ENCODE data around the gene LIX1L. TPM values are rescaled to one million over a fixed set of nuclear protein-coding genes. Genes with fewer than 3 reads are reported as not detected.

The LIX1L gene
- total and polyA plus RNA-seq, 2 of the 13 experiments (the other 11 are each of a cell fraction or from before 2014, with no cell fraction given): 8.1 to 24.9 TPM

- no TSS peak for BruUV-seq (replicated peaks)
- in situ Hi-C loops (cut with HindIII; ENCODE audit: extremely low pct_ligation_motif_present, low pct_unique_long_range_greater_than_20kb): no loop called here
These were observed 20.4 kb downstream of the LIX1L start for GRCh38 chr1:145937436-145937835.

DNA sequence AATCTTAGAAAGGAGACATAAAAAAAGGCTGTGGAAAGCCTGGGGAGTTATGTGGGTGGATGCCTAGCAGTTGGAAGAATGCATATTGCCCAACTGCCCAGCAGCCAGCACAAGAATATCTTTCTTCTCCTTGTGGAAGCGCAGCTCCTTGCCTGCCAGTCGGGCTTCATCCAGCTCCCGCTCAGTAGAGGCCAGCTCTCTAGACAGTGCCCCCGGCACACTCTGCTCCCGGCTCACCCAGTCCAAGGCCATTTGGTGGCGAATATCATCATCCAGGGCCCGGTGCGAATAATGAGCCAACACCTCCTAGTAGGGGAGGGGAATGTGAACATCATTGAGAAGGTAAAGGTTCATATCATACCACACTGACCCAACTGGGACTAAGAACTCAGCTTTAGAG, 21.6 kb downstream of the LIX1L start:
- WGBS (ENCODE audit: low lambda C conversion rate): 88% methylated on average over 8 of the region's 8 CpGs
- FAIRE-seq: no peak
- intact Hi-C loops (cut with micrococcal nuclease; ENCODE audit: unreplicated experiment): no loop called here
- H3K4me2 ChIP-seq (ENCODE audit: low read depth, low read length): no peak overlapping the region
- TF ChIP-seq DNMT1 (CRISPR knock-in tag; IDR thresholded peaks at IDR 0.05): no peak
- no peaks in the 10 kb centered on the region for H3K9me3 ChIP-seq (ENCODE audit: low read length)
- no peaks in the 10 kb centered on the region; a peak in 1 of 5 replicates for H3K27me3 ChIP-seq (ENCODE audit: control insufficient read depth in 1 of 2, insufficient read depth in 2 of 2, low read length in 2 of 2)
- H3K27ac ChIP-seq (ENCODE audit: extremely low read length, insufficient read depth, low read length): no peak overlapping the region
- ChIA-PET POLR2A (interaction anchor here (1.0 kb wide), 1 partner anchor 9 kb away, joined by 8 read pairs; the partner anchor contains the start of gene RBM8A), CTCF (ENCODE audit: low intra/inter-chr PET ratio, low total read pairs) (no interaction called here)
- H4K20me1 ChIP-seq (ENCODE audit: insufficient read depth, low read length): no peaks in the 10 kb centered on the region
- no peaks in the 10 kb centered on the region for H3K79me2 ChIP-seq (ENCODE audit: insufficient read depth, low read length)
- no peak for DNase-seq (ENCODE audit: low spot score)
- in situ Hi-C loops (cut with HindIII; ENCODE audit: extremely low pct_ligation_motif_present, low pct_unique_long_range_greater_than_20kb): no loop called here
- BruUV-seq (replicated peaks): no TSS peak
- H3K36me3 ChIP-seq (replicated peaks in 1 of 2; ENCODE audit: control insufficient read depth in 1 of 2, insufficient read depth in 2 of 2, low read length in 2 of 2): peaks cover 3 to 13% of the 10 kb centered on the region in 2 experiments; a peak in 3 of 5 replicates
- no peak overlapping the region for H2AFZ ChIP-seq (ENCODE audit: low read length)
- no peak overlapping the region for H3K4me3 ChIP-seq (replicated peaks in 1 of 3; ENCODE audit: insufficient read depth in 1 of 3, low read depth in 2 of 3, low read length in 3 of 3)
- no peak for ATAC-seq
- H3K9ac ChIP-seq (ENCODE audit: insufficient read depth, low read depth, low read length): no peak overlapping the region
- H3K4me1 ChIP-seq (ENCODE audit: insufficient read depth, low read length): no peaks in the 10 kb centered on the region; the same call in 1 of the 2 replicates

More at GRCh38 chr1:145937436-145937835, 20.4 kb downstream of the LIX1L start:
- no peak for DNase-seq (ENCODE audit: low spot score)
- intact Hi-C loops (cut with micrococcal nuclease; ENCODE audit: unreplicated experiment): no loop called here
- H3K36me3 ChIP-seq (replicated peaks in 1 of 2; ENCODE audit: control insufficient read depth in 1 of 2, insufficient read depth in 2 of 2, low read length in 2 of 2): peaks cover 3 to 22% of the 10 kb centered on the region in 2 experiments
- no peaks in the 10 kb centered on the region; the same call in 1 of the 2 replicates for H3K4me1 ChIP-seq (ENCODE audit: insufficient read depth, low read length)
- H3K9me3 ChIP-seq (ENCODE audit: low read length): no peaks in the 10 kb centered on the region
- no peaks in the 10 kb centered on the region for H3K79me2 ChIP-seq (ENCODE audit: insufficient read depth, low read length)
- no peak overlapping the region for H3K4me3 ChIP-seq (replicated peaks in 1 of 3; ENCODE audit: insufficient read depth in 1 of 3, low read depth in 2 of 3, low read length in 3 of 3)
- H4K20me1 ChIP-seq (ENCODE audit: insufficient read depth, low read length): no peaks in the 10 kb centered on the region
- FAIRE-seq: no peak
- no peak for TF ChIP-seq PAF1 (CRISPR knock-in tag; IDR thresholded peaks at IDR 0.05)
- TF ChIP-seq FOXJ3 (CRISPR knock-in tag; IDR thresholded peaks at IDR 0.05; ENCODE audit: borderline replicate concordance): no peak
- POLR2A ChIA-PET: interaction anchor here (1.0 kb wide), 1 partner anchor 10 kb away, joined by 8 read pairs; the partner anchor contains the start of gene RBM8A
- H3K4me2 ChIP-seq (ENCODE audit: low read depth, low read length): no peak overlapping the region
- no peak for ATAC-seq
- CTCF ChIA-PET (ENCODE audit: low intra/inter-chr PET ratio, low total read pairs): no interaction called here
- no peak overlapping the region for H2AFZ ChIP-seq (ENCODE audit: low read length)
- no peak overlapping the region for H3K27ac ChIP-seq (ENCODE audit: extremely low read length, insufficient read depth, low read length)
- WGBS (ENCODE audit: low lambda C conversion rate): 92% methylated on average over 1 of the region's 1 CpG
- no peak overlapping the region for H3K9ac ChIP-seq (ENCODE audit: insufficient read depth, low read depth, low read length)
- H3K27me3 ChIP-seq (ENCODE audit: control insufficient read depth in 1 of 2, insufficient read depth in 2 of 2, low read length in 2 of 2): no peaks in the 10 kb centered on the region; a peak in 1 of 5 replicates

All from HepG2 (cell line).